Natural killer cell (primary cell): ENCODE data around the gene MARK4. TPM values are rescaled to one million over a fixed set of nuclear protein-coding genes. Genes with fewer than 3 reads are reported as not detected.

Experiments
- ATAC-seq, 3 donors: fragments of 150-1000 bp in 2 of 3; fragments of 200-7000 bp in 1 of 3; cut with Tn5 transposase; 1 replicate in 1 of 3; 2 replicates in 2 of 3; pipeline ENCODE4 v1.10.0; 2021; ENCODE audit warnings: mild to moderate bottlenecking in 2 of 3, moderate library complexity in 2 of 3
- DNase-seq, 2 donors: peaks; one replicate each; pipeline versions ENCODE4 v3.0.0 to v3.0.0-alpha.2; 2013 to 2021; ENCODE audit warnings: mixed read lengths in 1 of 2
- H3K27ac ChIP-seq: one replicate; pipeline ENCODE4 v1.5.1; 2013; ENCODE audit warnings: mild to moderate bottlenecking, low read length
- H3K27me3 ChIP-seq: one replicate; pipeline ENCODE4 v1.6.1; 2013; ENCODE audit warnings: low read length; ENCODE audit not compliant: control insufficient read depth, insufficient read depth
- H3K36me3 ChIP-seq: one replicate; pipeline ENCODE4 v1.6.1; 2013; ENCODE audit warnings: low read length; ENCODE audit not compliant: control insufficient read depth, insufficient read depth
- H3K4me1 ChIP-seq: one replicate; pipeline ENCODE4 v1.6.1; 2013; ENCODE audit warnings: low read length; ENCODE audit not compliant: control insufficient read depth, insufficient read depth
- H3K4me3 ChIP-seq: one replicate; pipeline ENCODE4 v1.5.1; 2013; ENCODE audit warnings: low read length
- H3K9me3 ChIP-seq: one replicate; pipeline ENCODE4 v1.6.1; 2013; ENCODE audit warnings: low read length; ENCODE audit not compliant: control insufficient read depth, insufficient read depth
- H3K27ac Mint-ChIP-seq, 2 donors: one replicate each; pipeline ENCODE4 v1.8.0; 2022; ENCODE audit warnings: mild to moderate bottlenecking in 2 of 2, mixed read lengths in 2 of 2, moderate library complexity in 1 of 2
- H3K27me3 Mint-ChIP-seq, 2 donors: one replicate each; pipeline ENCODE4 v1.8.0; 2022; ENCODE audit warnings: low read depth in 2 of 2, mixed read lengths in 2 of 2
- H3K36me3 Mint-ChIP-seq: one replicate; pipeline ENCODE4 v1.8.0; 2022; ENCODE audit warnings: mixed read lengths
- H3K4me1 Mint-ChIP-seq, 2 donors: one replicate each; pipeline ENCODE4 v1.8.0; 2022; ENCODE audit warnings: mixed read lengths in 2 of 2
- H3K4me3 Mint-ChIP-seq: one replicate; pipeline ENCODE4 v1.8.0; 2022; ENCODE audit warnings: mild to moderate bottlenecking, moderate library complexity, mixed read lengths
- H3K9me3 Mint-ChIP-seq, 2 donors: one replicate each; pipeline ENCODE4 v1.8.0; 2022; ENCODE audit warnings: mixed read lengths in 2 of 2
- CTCF ChIP-seq: fragments of 200-600 bp; IDR thresholded peaks from one replicate; pipeline ENCODE4 v1.8.0; 2022; ENCODE audit warnings: antibody characterized with exemption
- WGBS: methylation state at CpG from one replicate; pipeline ENCODE4 v1.1.7; 2013; ENCODE audit warnings: missing lambda C conversion rate; ENCODE audit not compliant: insufficient coverage; 5-methylcytosine and 5-hydroxymethylcytosine counted together
- intact Hi-C: fragments of 100-400 bp; cut with micrococcal nuclease; formaldehyde crosslinking; loops from one replicate; pipeline ENCODE4 v1.14.2; 2022
- total RNA-seq, 4 donors: library from RNA; stranded (reverse); fragments of 120-200 nt in 1 of 4; gene quantifications; one replicate each; pipeline versions ENCODE4 v1.2.3 to v1.2.4, GENCODE V29; 2013 to 2022

Gene MARK4
- total RNA-seq, 3 donors from 2014 or later (not counting 1 experiment from before 2014, with no cell fraction given), result 50.4 to 53.6 (median 51.4) TPM

GRCh38 chr19:45320997-45321775 lies 70.1 kb downstream of the MARK4 start:
- Histone ChIP-seq H3K27me3 (peaks cover 14% of the 10 kb centered on the region), H3K36me3 (no peaks in the 10 kb centered on the region), H3K9me3 (no peaks in the 10 kb centered on the region), H3K27ac (no peak overlapping the region), H3K4me1 (no peaks in the 10 kb centered on the region), H3K4me3 (no peak overlapping the region)
- Mint-ChIP-seq H3K36me3 (no peaks in the 10 kb centered on the region), H3K27me3 (peaks cover 16 to 38% of the 10 kb centered on the region in 2 donors), H3K4me1 (peaks cover 0 to under 1% of the 10 kb centered on the region in 2 donors), H3K4me3 (no peak overlapping the region), H3K9me3 (no peaks in the 10 kb centered on the region), H3K27ac (no peak overlapping the region)
- ATAC-seq, result no peak
- TF ChIP-seq CTCF, result no peak
- WGBS, result 90% methylated on average over 12 of the region's 12 CpGs
- intact Hi-C loops, result no loop called here
- DNase-seq, result no peak

- peaks cover 14% of the 10 kb centered on the region for H3K27me3 ChIP-seq
- H3K4me1 Mint-ChIP-seq, result peaks cover 0 to 5% of the 10 kb centered on the region in 2 donors
- H3K27ac Mint-ChIP-seq, result no peak overlapping the region
- H3K9me3 Mint-ChIP-seq, result no peaks in the 10 kb centered on the region
- DNase-seq (no peak), ATAC-seq (no peak)
- TF ChIP-seq CTCF, result no peak
- 64% methylated on average over 6 of the region's 7 CpGs for WGBS
- no peaks in the 10 kb centered on the region for H3K36me3 Mint-ChIP-seq
- H3K9me3 ChIP-seq, result no peaks in the 10 kb centered on the region
- H3K36me3 ChIP-seq, result no peaks in the 10 kb centered on the region
- no peak overlapping the region for H3K27ac ChIP-seq
- H3K27me3 Mint-ChIP-seq, result peaks cover 12 to 38% of the 10 kb centered on the region in 2 donors
- H3K4me1 ChIP-seq, result no peaks in the 10 kb centered on the region
- intact Hi-C loops, result no loop called here
- H3K4me3 Mint-ChIP-seq, result no peak overlapping the region
- H3K4me3 ChIP-seq, result no peak overlapping the region
These were observed 70.8 kb downstream of the MARK4 start for GRCh38 chr19:45321848-45322247.

GRCh38 chr19:45322311-45322710 lies 71.2 kb downstream of the MARK4 start:
- no peak overlapping the region for H3K4me3 Mint-ChIP-seq
- WGBS, result 47% methylated on average over 9 of the region's 11 CpGs
- Histone ChIP-seq H3K4me3 (no peak overlapping the region), H3K36me3 (no peaks in the 10 kb centered on the region), H3K27ac (no peak overlapping the region), H3K27me3 (peaks cover 14% of the 10 kb centered on the region), H3K4me1 (no peaks in the 10 kb centered on the region), H3K9me3 (no peaks in the 10 kb centered on the region)
- H3K36me3 Mint-ChIP-seq, result no peaks in the 10 kb centered on the region
- no peak for DNase-seq
- H3K9me3 Mint-ChIP-seq, result no peaks in the 10 kb centered on the region
- ATAC-seq, result no peak
- H3K27me3 Mint-ChIP-seq, result peaks cover 11 to 35% of the 10 kb centered on the region in 2 donors
- H3K4me1 Mint-ChIP-seq, result peaks cover 0 to 5% of the 10 kb centered on the region in 2 donors
- H3K27ac Mint-ChIP-seq, result no peak overlapping the region
- intact Hi-C loops, result no loop called here
- TF ChIP-seq CTCF, result no peak
